Mesothelial cell of epicardium (in vitro differentiated cells): ENCODE measurements around the gene ASAP2. TPM values are rescaled to one million over a fixed set of nuclear protein-coding genes. Genes with fewer than 3 reads are reported as not detected.
"Not testable (repeated sequence)": the region's sequence is repeated elsewhere in the genome, so short reads cannot be mapped to it uniquely, and the experiment has no call there.

Experiments
- DNase-seq, 2 experiments: peaks; one replicate each; pipeline ENCODE4 v3.0.0; 2021; ENCODE audit warnings: low spot score in 2 of 2; ENCODE audit not compliant: unreplicated experiment in 2 of 2
- H3K27ac Mint-ChIP-seq: 2 replicates; pipeline ENCODE4 v1.8.0; 2021; ENCODE audit warnings: mixed read lengths
- H3K27me3 Mint-ChIP-seq: 2 replicates; pipeline ENCODE4 v1.8.0; 2021; ENCODE audit warnings: low read depth, mixed read lengths
- H3K36me3 Mint-ChIP-seq: 2 replicates; pipeline ENCODE4 v1.8.0; 2021; ENCODE audit warnings: mixed read lengths
- H3K4me1 Mint-ChIP-seq: 2 replicates; pipeline ENCODE4 v1.8.0; 2021; ENCODE audit warnings: mixed read lengths
- H3K4me3 Mint-ChIP-seq: 2 replicates; pipeline ENCODE4 v1.8.0; 2021; ENCODE audit warnings: mild to moderate bottlenecking, moderate library complexity, mixed read lengths
- H3K9me3 Mint-ChIP-seq: 2 replicates; pipeline ENCODE4 v1.8.0; 2021; ENCODE audit warnings: mixed read lengths
- CTCF ChIP-seq: fragments of 200-600 bp; sonication (generic); IDR thresholded peaks from one replicate; pipeline ENCODE4 v1.5.0; 2021; ENCODE audit warnings: antibody characterized with exemption; ENCODE audit not compliant: unreplicated experiment
- total RNA-seq: library from RNA; stranded (reverse); gene quantifications from 3 replicates; pipeline ENCODE4 v1.2.1, GENCODE V29; 2021

Gene ASAP2
- total RNA-seq, 1 donor from 2014 or later, result 25.8 TPM

- no peak for DNase-seq
- TF ChIP-seq CTCF, result no peak
- H3K27me3 Mint-ChIP-seq, result no peaks in the 10 kb centered on the region
- H3K36me3 Mint-ChIP-seq, result peaks cover 34% of the 10 kb centered on the region
- H3K4me1 Mint-ChIP-seq, result peaks cover 7% of the 10 kb centered on the region
- H3K27ac Mint-ChIP-seq, result no peak overlapping the region
- H3K4me3 Mint-ChIP-seq, result no peak overlapping the region
- no peaks in the 10 kb centered on the region for H3K9me3 Mint-ChIP-seq
Observed at GRCh38 chr2:9390991-9391390, 184.4 kb downstream of the ASAP2 start.

GRCh38 chr2:9391961-9392720 lies 185.5 kb downstream of the ASAP2 start:
- Mint-ChIP-seq H3K27ac (peak overlapping the region; percentile 71), H3K9me3 (no peaks in the 10 kb centered on the region), H3K4me1 (peaks cover 5% of the 10 kb centered on the region), H3K4me3 (no peak overlapping the region), H3K36me3 (peaks cover 33% of the 10 kb centered on the region), H3K27me3 (no peaks in the 10 kb centered on the region)
- TF ChIP-seq CTCF, result no peak
- DNase-seq, result no peak

- peak overlapping the region; percentile 71 for H3K27ac Mint-ChIP-seq
Observed at GRCh38 chr2:9392898-9393765, 186.5 kb downstream of the ASAP2 start.

GRCh38 chr2:9394816-9395215 lies 188.2 kb downstream of the ASAP2 start:
- peaks cover 26% of the 10 kb centered on the region for H3K36me3 Mint-ChIP-seq
- H3K9me3 Mint-ChIP-seq, result no peaks in the 10 kb centered on the region
- H3K27me3 Mint-ChIP-seq, result no peaks in the 10 kb centered on the region
- DNase-seq, result no peak
- peaks cover 7% of the 10 kb centered on the region for H3K4me1 Mint-ChIP-seq
- no peak for TF ChIP-seq CTCF
- H3K4me3 Mint-ChIP-seq, result no peak overlapping the region
- no peak overlapping the region for H3K27ac Mint-ChIP-seq

More at GRCh38 chr2:9392898-9393765, 186.5 kb downstream of the ASAP2 start:
- Mint-ChIP-seq H3K27me3 (no peaks in the 10 kb centered on the region), H3K36me3 (peaks cover 27% of the 10 kb centered on the region), H3K9me3 (no peaks in the 10 kb centered on the region), H3K4me1 (peaks cover 5% of the 10 kb centered on the region), H3K4me3 (no peak overlapping the region)
- TF ChIP-seq CTCF, result no peak
- DNase-seq, result no peak

- TF ChIP-seq CTCF, result no peak
- no peak for DNase-seq
- Mint-ChIP-seq H3K36me3 (peaks cover 11% of the 10 kb centered on the region), H3K27ac (no peak overlapping the region), H3K4me1 (peaks cover 12% of the 10 kb centered on the region), H3K9me3 (no peaks in the 10 kb centered on the region), H3K4me3 (no peak overlapping the region), H3K27me3 (no peaks in the 10 kb centered on the region)
Observed at GRCh38 chr2:9397201-9397600, 190.6 kb downstream of the ASAP2 start.

- H3K4me3 Mint-ChIP-seq, H3K27ac Mint-ChIP-seq, H3K27me3 Mint-ChIP-seq, H3K9me3 Mint-ChIP-seq, H3K4me1 Mint-ChIP-seq, DNase-seq: not testable (repeated sequence)
- H3K36me3 Mint-ChIP-seq, result peaks cover 11% of the 10 kb centered on the region
Observed at GRCh38 chr2:9398251-9398650, 191.6 kb downstream of the ASAP2 start.
